IMR-90 (cell line): ENCODE data around the gene SLCO2B1. TPM values are rescaled to one million over a fixed set of nuclear protein-coding genes. Genes with fewer than 3 reads are reported as not detected.

Experiments used
- ATAC-seq: fragments of 200-7000 bp; cut with Tn5 transposase; 2 replicates; pipeline ENCODE4 v1.9.1; 2020; ENCODE audit warnings: low read depth, mild to moderate bottlenecking, moderate library complexity
- BruUV-seq: library from RNA; stranded (reverse); fragments of 400-500 nt; replicated peaks from 2 replicates; lab custom pipeline; 2021; lab: Mats Ljungman, UMichigan
- CTCF ChIA-PET: fragments of 300-600 bp; formaldehyde crosslinking; extraction: SDS; loops from one replicate; lab custom pipeline; 2021; ENCODE audit warnings: antibody characterized with exemption; lab: Yijun Ruan, JAX
- POLR2A ChIA-PET: fragments of 300-600 bp; sonication (Branson Sonifier 250); formaldehyde crosslinking; loops from one replicate; lab custom pipeline; 2022; ENCODE audit warnings: antibody characterized with exemption; ENCODE audit not compliant: unreplicated experiment; lab: Charles Lee
- DNase-seq: peaks from one replicate; pipeline ENCODE4 v3.0.0; 2013
- H2AFZ ChIP-seq: replicated peaks from 2 replicates; pipeline ENCODE3; 2013; ENCODE audit warnings: low read length, mild to moderate bottlenecking; ENCODE audit not compliant: poor library complexity
- H2AK5ac ChIP-seq: 2 replicates; pipeline ENCODE4 v1.6.1; 2013; ENCODE audit warnings: low read depth, low read length, inconsistent platforms
- H2AK9ac ChIP-seq: replicated peaks from 2 replicates; pipeline ENCODE3; 2013; ENCODE audit warnings: mild to moderate bottlenecking, low read depth, low read length, moderate library complexity; ENCODE audit not compliant: poor library complexity
- H2BK120ac ChIP-seq: 2 replicates; pipeline ENCODE4 v1.6.1; 2013; ENCODE audit warnings: low read depth, low read length, inconsistent platforms
- H2BK15ac ChIP-seq: 3 replicates; pipeline ENCODE4 v1.6.1; 2013; ENCODE audit warnings: low read depth, low read length, inconsistent platforms
- H2BK20ac ChIP-seq: 2 replicates; pipeline ENCODE4 v1.6.1; 2013; ENCODE audit warnings: low read depth, mild to moderate bottlenecking, inconsistent platforms, low read length, moderate library complexity
- H2BK5ac ChIP-seq: 2 replicates; pipeline ENCODE4 v1.6.1; 2013; ENCODE audit warnings: mild to moderate bottlenecking, low read depth, low read length, inconsistent platforms; ENCODE audit not compliant: poor library complexity, severe bottlenecking
- H3K14ac ChIP-seq: replicated peaks from 2 replicates; pipeline ENCODE4 v1.6.1; 2013; ENCODE audit warnings: low read depth, low read length, inconsistent platforms
- H3K18ac ChIP-seq: 2 replicates; pipeline ENCODE4 v1.6.1; 2013; ENCODE audit warnings: low read depth, low read length, control low read depth
- H3K23ac ChIP-seq: 2 replicates; pipeline ENCODE4 v1.6.1; 2013; ENCODE audit warnings: low read depth, low read length, inconsistent platforms
- H3K27ac ChIP-seq: 2 replicates; pipeline ENCODE4 v1.5.1; 2013; ENCODE audit warnings: mild to moderate bottlenecking, control low read depth, low read length; ENCODE audit not compliant: insufficient read depth
- H3K27me3 ChIP-seq: 2 replicates; pipeline ENCODE4 v1.6.1; 2013; ENCODE audit warnings: low read length; ENCODE audit not compliant: control insufficient read depth, insufficient read depth
- H3K36me3 ChIP-seq: 2 replicates; pipeline ENCODE4 v1.6.1; 2013; ENCODE audit warnings: low read length, mixed read lengths; ENCODE audit not compliant: control insufficient read depth, insufficient read depth
- H3K4ac ChIP-seq: 2 replicates; pipeline ENCODE4 v1.6.1; 2013; ENCODE audit warnings: low read depth, low read length, inconsistent platforms
- H3K4me1 ChIP-seq: 2 replicates; pipeline ENCODE4 v1.6.1; 2013; ENCODE audit warnings: low read length, mixed read lengths; ENCODE audit not compliant: control insufficient read depth, insufficient read depth
- H3K4me2 ChIP-seq: 2 replicates; pipeline ENCODE4 v1.6.1; 2013; ENCODE audit warnings: low read depth, mild to moderate bottlenecking, control low read depth, low read length, moderate library complexity
- H3K4me3 ChIP-seq: 2 replicates; pipeline ENCODE4 v1.5.1; 2013; ENCODE audit warnings: low read depth, mild to moderate bottlenecking, control low read depth, low read length, moderate library complexity; ENCODE audit not compliant: insufficient read depth
- H3K56ac ChIP-seq: 2 replicates; pipeline ENCODE4 v1.6.1; 2013; ENCODE audit warnings: low read length, inconsistent platforms; ENCODE audit not compliant: insufficient read depth; ENCODE audit errors: extremely low read depth
- H3K79me1 ChIP-seq, 2 experiments: 2 replicates each; pipeline ENCODE4 v1.6.1; 2013; ENCODE audit warnings: low read length in 2 of 2, inconsistent platforms in 1 of 2, low read depth in 1 of 2
- H3K9ac ChIP-seq: 2 replicates; pipeline ENCODE4 v1.6.1; 2013; ENCODE audit warnings: low read depth, low read length, control low read depth
- H3K9me1 ChIP-seq: 2 replicates; pipeline ENCODE4 v1.6.1; 2013; ENCODE audit warnings: low read length, inconsistent platforms; ENCODE audit not compliant: insufficient read depth
- H3K9me3 ChIP-seq: 2 replicates; pipeline ENCODE4 v1.6.1; 2013; ENCODE audit warnings: low read length; ENCODE audit not compliant: control insufficient read depth, insufficient read depth
- H4K20me1 ChIP-seq: 2 replicates; pipeline ENCODE4 v1.6.1; 2013; ENCODE audit warnings: low read length, inconsistent platforms; ENCODE audit not compliant: insufficient read depth
- H4K5ac ChIP-seq: 2 replicates; pipeline ENCODE4 v1.6.1; 2013; ENCODE audit warnings: mild to moderate bottlenecking, low read depth, low read length, control low read depth
- H4K8ac ChIP-seq, 2 experiments: 2 replicates each; pipeline ENCODE4 v1.6.1; 2013; ENCODE audit warnings: low read depth in 2 of 2, low read length in 2 of 2, control low read depth in 1 of 2, inconsistent platforms in 1 of 2
- H4K91ac ChIP-seq: 2 replicates; pipeline ENCODE4 v1.6.1; 2013; ENCODE audit warnings: low read depth, low read length, inconsistent platforms; ENCODE audit not compliant: insufficient read depth
- BHLHE40 ChIP-seq: fragments of 150-350 bp; IDR thresholded peaks from 2 replicates; pipeline ENCODE4 v1.6.1; 2016; ENCODE audit warnings: mild to moderate bottlenecking, low read depth, low read length
- CEBPB ChIP-seq: IDR thresholded peaks from 2 replicates; pipeline ENCODE4 v1.6.1; 2012; ENCODE audit warnings: low read depth, low read length, improper control_type of control experiment
- CHD1 ChIP-seq: IDR thresholded peaks from 2 replicates; pipeline ENCODE4 v1.6.1; 2012; ENCODE audit warnings: low read depth, low read length, improper control_type of control experiment
- FOS ChIP-seq: fragments of 150-350 bp; IDR thresholded peaks from 2 replicates; pipeline ENCODE4 v1.6.1; 2016; ENCODE audit warnings: low read depth, low read length
- MAFK ChIP-seq: IDR thresholded peaks from 2 replicates; pipeline ENCODE4 v1.6.1; 2012; ENCODE audit warnings: low read depth, low read length, improper control_type of control experiment
- MAZ ChIP-seq: IDR thresholded peaks from 2 replicates; pipeline ENCODE4 v1.6.1; 2012; ENCODE audit warnings: low read depth, mild to moderate bottlenecking, low read length, improper control_type of control experiment, moderate library complexity, borderline replicate concordance
- MXI1 ChIP-seq: IDR thresholded peaks from 2 replicates; pipeline ENCODE4 v1.6.1; 2012; ENCODE audit warnings: low read depth, mild to moderate bottlenecking, low read length, moderate library complexity, borderline replicate concordance
- NFE2L2 ChIP-seq: fragments of 150-350 bp; IDR thresholded peaks from 2 replicates; pipeline ENCODE4 v1.6.1; 2016; ENCODE audit warnings: low read depth, mild to moderate bottlenecking, low read length
- POLR2A ChIP-seq: IDR thresholded peaks from 2 replicates; pipeline ENCODE4 v1.6.1; 2012; ENCODE audit warnings: mild to moderate bottlenecking, low read depth, low read length
- RAD21 ChIP-seq: IDR thresholded peaks from 2 replicates; pipeline ENCODE4 v1.6.1; 2012; ENCODE audit warnings: low read length, improper control_type of control experiment
- RCOR1 ChIP-seq: IDR thresholded peaks from 2 replicates; pipeline ENCODE4 v1.6.1; 2012; ENCODE audit warnings: mild to moderate bottlenecking, low read length, improper control_type of control experiment; ENCODE audit not compliant: insufficient replicate concordance
- RFX5 ChIP-seq: IDR thresholded peaks from 2 replicates; pipeline ENCODE4 v1.8.0; 2012; ENCODE audit warnings: low read depth, mild to moderate bottlenecking, low read length, moderate library complexity
- SMC3 ChIP-seq: fragments of 150-350 bp; IDR thresholded peaks from 2 replicates; pipeline ENCODE4 v1.6.1; 2016; ENCODE audit warnings: low read depth, mild to moderate bottlenecking, antibody characterized with exemption, low read length, moderate library complexity
- USF2 ChIP-seq: fragments of 150-350 bp; IDR thresholded peaks from 2 replicates; pipeline ENCODE4 v1.6.1; 2017; ENCODE audit warnings: mild to moderate bottlenecking, antibody characterized with exemption, low read length, low read depth
- WGBS, 2 experiments: methylation state at CpG; one replicate each; pipeline versions ENCODE4 v1.1.5 to v1.1.7; 2013; ENCODE audit warnings: missing lambda C conversion rate in 2 of 2; ENCODE audit not compliant: insufficient read length in 1 of 2; ENCODE audit errors: extremely low coverage in 2 of 2; 5-methylcytosine and 5-hydroxymethylcytosine counted together
- dilution Hi-C: fragments of 300-500 bp; cut with HindIII; formaldehyde crosslinking; loops from one replicate; pipeline ENCODE4 v1.14.3; 2018; ENCODE audit warnings: low sequenced_read_pairs; ENCODE audit not compliant: unreplicated experiment
- in situ Hi-C: fragments of 300-500 bp; cut with MboI; formaldehyde crosslinking; loops from 3 replicates; pipeline ENCODE4 v1.14.3; 2019; ENCODE audit warnings: low sequenced_read_pairs, inconsistent platforms, mixed read lengths
- intact Hi-C: fragments of 100-400 bp; cut with micrococcal nuclease; formaldehyde crosslinking; loops from 2 replicates; pipeline ENCODE4 v1.10.0; 2022
- polyA plus RNA-seq, 3 experiments: library from polyadenylated mRNA; depleted of rRNA; stranded (reverse); fragments of >200 nt; gene quantifications; 2 replicates each; pipeline ENCODE4 v1.2.3, GENCODE V29; 2012; ENCODE audit warnings: low replicate concordance in 1 of 3
- total RNA-seq: library from RNA; depleted of rRNA; stranded (reverse); fragments of >200 nt; gene quantifications from 2 replicates; pipeline ENCODE4 v1.2.3, GENCODE V29; 2012
- TF ChIP-seq, protein P1 (sequence below): fragments of 150-350 bp; IDR thresholded peaks from 2 replicates; pipeline ENCODE4 v1.6.1; 2016; ENCODE audit warnings: low read depth, mild to moderate bottlenecking, low read length, moderate library complexity, borderline replicate concordance
- TF ChIP-seq, protein P2 (sequence below): conservative IDR thresholded peaks from 2 replicates; pipeline ENCODE4 v1.5.1; 2012; ENCODE audit warnings: mild to moderate bottlenecking, low read depth, low read length, improper control_type of control experiment

The SLCO2B1 gene
- total and polyA plus RNA-seq, 2 of the 4 experiments (the other 2 are of a cell fraction): not detected

DNA sequence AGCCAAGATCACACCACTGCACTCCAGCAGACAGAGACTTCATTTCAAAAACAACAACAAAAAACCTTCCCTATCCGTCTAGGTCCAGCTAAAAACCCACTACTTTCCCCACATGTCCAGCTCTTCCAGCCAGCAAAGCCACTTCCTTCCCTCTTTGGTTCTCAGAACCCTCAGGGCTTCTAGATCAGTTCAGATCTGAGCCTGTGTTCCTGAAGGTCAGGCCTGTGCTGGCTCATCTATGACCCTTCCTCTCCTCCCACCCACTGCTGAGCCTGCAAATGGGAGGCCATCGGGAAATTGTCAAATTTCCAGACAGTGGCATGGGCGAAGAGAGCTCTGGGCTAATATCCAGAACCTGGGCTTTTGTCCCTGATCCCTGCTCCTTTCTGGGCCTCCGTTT, 37.8 kb downstream of the SLCO2B1 start:
- no peak overlapping the region for H2AK9ac ChIP-seq
- CTCF ChIA-PET: no interaction called here
- no peak overlapping the region for H3K4me2 ChIP-seq
- no peaks in the 10 kb centered on the region for H3K9me3 ChIP-seq
- no peak overlapping the region for H3K9ac ChIP-seq
- H2BK120ac ChIP-seq: no peak overlapping the region
- intact Hi-C loops (no loop called here), dilution Hi-C loops (no loop called here), in situ Hi-C loops (no loop called here)
- no peak overlapping the region for H3K4ac ChIP-seq
- H4K91ac ChIP-seq: no peak overlapping the region
- no TSS peak for BruUV-seq
- no peaks in the 10 kb centered on the region for H3K36me3 ChIP-seq
- no peak overlapping the region for H4K8ac ChIP-seq
- no peaks in the 10 kb centered on the region for H3K79me1 ChIP-seq
- no peaks in the 10 kb centered on the region for H3K9me1 ChIP-seq
- H2AK5ac ChIP-seq: no peak overlapping the region
- 54% methylated on average over 4 of the region's 4 CpGs; no CpG with 5 or more reads in 1 of the 2 experiments for WGBS, 2 experiments
- no peak overlapping the region for H2BK15ac ChIP-seq
- no peak for TF ChIP-seq CEBPB
- no peak for TF ChIP-seq CHD1
- TF ChIP-seq, protein P1, sequence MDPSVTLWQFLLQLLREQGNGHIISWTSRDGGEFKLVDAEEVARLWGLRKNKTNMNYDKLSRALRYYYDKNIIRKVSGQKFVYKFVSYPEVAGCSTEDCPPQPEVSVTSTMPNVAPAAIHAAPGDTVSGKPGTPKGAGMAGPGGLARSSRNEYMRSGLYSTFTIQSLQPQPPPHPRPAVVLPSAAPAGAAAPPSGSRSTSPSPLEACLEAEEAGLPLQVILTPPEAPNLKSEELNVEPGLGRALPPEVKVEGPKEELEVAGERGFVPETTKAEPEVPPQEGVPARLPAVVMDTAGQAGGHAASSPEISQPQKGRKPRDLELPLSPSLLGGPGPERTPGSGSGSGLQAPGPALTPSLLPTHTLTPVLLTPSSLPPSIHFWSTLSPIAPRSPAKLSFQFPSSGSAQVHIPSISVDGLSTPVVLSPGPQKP: no peak
- TF ChIP-seq MAZ: no peak
- TF ChIP-seq MAFK: no peak
- no peak for TF ChIP-seq FOS
- TF ChIP-seq RAD21: no peak
- TF ChIP-seq SMC3: no peak
- TF ChIP-seq RFX5: no peak
- no peak for TF ChIP-seq NFE2L2
- no peak for TF ChIP-seq BHLHE40
- no peak for TF ChIP-seq MXI1
- TF ChIP-seq, protein P2, sequence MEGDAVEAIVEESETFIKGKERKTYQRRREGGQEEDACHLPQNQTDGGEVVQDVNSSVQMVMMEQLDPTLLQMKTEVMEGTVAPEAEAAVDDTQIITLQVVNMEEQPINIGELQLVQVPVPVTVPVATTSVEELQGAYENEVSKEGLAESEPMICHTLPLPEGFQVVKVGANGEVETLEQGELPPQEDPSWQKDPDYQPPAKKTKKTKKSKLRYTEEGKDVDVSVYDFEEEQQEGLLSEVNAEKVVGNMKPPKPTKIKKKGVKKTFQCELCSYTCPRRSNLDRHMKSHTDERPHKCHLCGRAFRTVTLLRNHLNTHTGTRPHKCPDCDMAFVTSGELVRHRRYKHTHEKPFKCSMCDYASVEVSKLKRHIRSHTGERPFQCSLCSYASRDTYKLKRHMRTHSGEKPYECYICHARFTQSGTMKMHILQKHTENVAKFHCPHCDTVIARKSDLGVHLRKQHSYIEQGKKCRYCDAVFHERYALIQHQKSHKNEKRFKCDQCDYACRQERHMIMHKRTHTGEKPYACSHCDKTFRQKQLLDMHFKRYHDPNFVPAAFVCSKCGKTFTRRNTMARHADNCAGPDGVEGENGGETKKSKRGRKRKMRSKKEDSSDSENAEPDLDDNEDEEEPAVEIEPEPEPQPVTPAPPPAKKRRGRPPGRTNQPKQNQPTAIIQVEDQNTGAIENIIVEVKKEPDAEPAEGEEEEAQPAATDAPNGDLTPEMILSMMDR: no peak
- no peak for TF ChIP-seq RCOR1
- TF ChIP-seq POLR2A: no peak
- TF ChIP-seq USF2: no peak
- H3K4me1 ChIP-seq: no peaks in the 10 kb centered on the region
- H2AFZ ChIP-seq: no peak overlapping the region
- no peak overlapping the region for H2BK20ac ChIP-seq
- H2BK5ac ChIP-seq: no peak overlapping the region
- H3K23ac ChIP-seq: no peak overlapping the region
- H4K5ac ChIP-seq: no peak overlapping the region
- H3K27me3 ChIP-seq: peaks cover 50% of the 10 kb centered on the region
- H3K18ac ChIP-seq: no peak overlapping the region
- H3K27ac ChIP-seq: no peak overlapping the region
- no peak for DNase-seq
- POLR2A ChIA-PET: no interaction called here
- H3K4me3 ChIP-seq: no peak overlapping the region
- ATAC-seq: no peak
- H3K14ac ChIP-seq: no peak overlapping the region
- no peak overlapping the region for H3K56ac ChIP-seq
- H4K20me1 ChIP-seq: no peaks in the 10 kb centered on the region
